CD4-positive, alpha-beta T cell treated with Interleukin-4 for 4 hours (primary cell): ENCODE measurements around the gene C21orf58.
"Not testable (repeated sequence)": the region's sequence is repeated elsewhere in the genome, so short reads cannot be mapped to it uniquely, and the experiment has no call there.

ENCODE experiments used
- DNase-seq: peaks from one replicate; pipeline ENCODE4 v3.0.0-alpha.2; 2020

Gene C21orf58

DNA sequence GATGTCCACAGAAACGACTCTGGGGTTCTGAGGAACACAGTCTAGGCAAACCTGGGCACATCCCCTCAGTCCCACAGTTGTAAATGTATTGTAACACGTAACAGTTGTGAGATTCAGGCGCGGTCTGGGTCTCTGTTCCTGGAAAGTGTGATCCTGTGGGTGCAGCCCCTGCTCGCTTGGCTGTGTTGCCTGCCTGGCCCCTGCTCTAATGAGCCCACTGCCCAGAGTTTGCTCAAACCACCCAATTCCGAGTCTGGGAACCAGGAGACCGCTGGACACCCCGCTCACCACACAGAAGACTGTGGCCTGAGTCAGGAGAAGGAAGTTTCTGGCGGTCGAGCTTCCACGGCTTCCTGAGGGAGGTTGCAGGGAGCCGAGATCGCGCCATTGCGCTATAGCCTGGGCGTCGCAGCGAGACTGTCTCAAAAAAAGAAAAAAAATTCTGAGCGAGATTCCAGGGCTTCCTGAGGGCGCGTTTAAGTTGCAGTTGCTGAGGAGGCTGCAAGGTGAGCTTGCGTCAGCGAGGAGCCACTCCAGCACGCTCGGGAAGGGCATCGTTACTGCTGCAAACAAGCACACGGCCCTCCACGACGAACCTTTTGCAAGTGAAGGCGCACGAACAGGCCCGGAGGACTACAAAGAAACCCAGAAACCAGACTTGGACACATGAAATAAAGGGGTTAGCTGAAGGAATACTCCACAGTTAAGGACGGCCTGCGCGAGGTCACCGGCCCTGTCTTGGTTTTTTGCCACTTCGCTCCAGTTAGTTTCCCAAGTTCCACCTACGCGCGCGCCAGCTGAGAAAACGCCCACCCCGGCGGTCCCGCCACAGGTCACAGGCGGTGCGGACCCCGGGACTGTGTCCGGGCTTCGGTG, 1.1 kb downstream of the C21orf58 start:
- DNase-seq = no peak

DNA sequence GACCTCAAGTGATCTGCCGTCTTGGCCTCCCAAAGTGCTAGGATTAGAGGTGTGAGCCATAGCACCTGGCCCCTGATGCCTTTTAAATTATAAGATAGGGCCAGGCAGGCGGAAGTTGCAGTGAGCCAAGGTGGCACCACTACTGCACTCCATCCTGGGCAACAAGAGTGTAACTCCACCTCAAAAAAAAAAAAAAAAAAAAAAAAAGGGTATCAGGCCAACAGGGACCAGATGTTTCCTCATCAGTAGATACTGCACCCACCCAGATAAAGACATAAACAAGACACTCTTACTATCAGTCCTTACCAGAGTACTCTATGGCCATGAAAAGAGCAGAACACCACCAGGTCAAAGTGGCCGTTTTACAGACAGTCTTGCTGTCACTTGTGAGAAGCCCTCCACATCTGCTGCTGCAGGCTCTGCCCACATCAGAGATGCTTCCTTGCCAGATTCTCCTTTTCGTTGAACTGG, 3.3 kb downstream of the C21orf58 start:
- no peak for DNase-seq

DNA sequence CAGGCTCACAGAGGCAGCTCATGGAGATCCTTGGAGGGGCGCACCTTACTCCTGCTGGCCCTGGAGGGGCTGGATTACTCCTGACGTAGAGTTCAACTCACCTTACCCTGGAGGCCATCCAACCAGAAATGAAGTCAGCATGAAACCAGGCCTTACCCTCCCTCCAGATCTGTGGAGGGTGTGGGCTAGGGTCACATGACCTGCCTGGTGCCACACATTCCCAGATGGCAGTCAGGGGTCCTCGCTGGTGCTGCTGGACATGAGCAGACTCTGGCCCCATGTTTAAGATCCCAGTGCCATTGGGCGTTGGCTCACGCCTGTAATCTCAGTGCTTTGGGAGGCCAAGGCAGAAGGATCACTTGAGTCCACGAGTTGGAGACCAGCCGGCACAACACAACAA, 4.5 kb downstream of the C21orf58 start:
- DNase-seq = no peak

DNA sequence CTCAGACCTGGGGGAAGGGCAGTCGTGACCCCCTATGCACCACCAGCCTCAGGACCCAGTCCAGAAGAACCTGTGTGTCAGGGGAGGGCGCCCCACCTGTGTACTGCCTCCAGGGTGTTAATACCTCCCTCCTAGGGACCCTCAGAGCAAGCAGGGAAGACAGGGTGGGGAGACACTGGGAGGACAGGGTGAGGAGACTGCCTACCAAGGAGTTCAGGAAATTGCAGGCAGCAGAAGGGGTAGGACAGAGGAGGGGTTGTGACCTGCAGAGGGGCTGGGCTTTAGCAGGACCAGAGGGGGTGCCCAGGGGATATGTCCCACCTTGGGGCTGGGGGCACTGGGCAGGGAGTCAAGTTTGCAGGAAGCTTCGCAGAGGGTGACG, 5.2 kb downstream of the C21orf58 start:
- no peak for DNase-seq

DNA sequence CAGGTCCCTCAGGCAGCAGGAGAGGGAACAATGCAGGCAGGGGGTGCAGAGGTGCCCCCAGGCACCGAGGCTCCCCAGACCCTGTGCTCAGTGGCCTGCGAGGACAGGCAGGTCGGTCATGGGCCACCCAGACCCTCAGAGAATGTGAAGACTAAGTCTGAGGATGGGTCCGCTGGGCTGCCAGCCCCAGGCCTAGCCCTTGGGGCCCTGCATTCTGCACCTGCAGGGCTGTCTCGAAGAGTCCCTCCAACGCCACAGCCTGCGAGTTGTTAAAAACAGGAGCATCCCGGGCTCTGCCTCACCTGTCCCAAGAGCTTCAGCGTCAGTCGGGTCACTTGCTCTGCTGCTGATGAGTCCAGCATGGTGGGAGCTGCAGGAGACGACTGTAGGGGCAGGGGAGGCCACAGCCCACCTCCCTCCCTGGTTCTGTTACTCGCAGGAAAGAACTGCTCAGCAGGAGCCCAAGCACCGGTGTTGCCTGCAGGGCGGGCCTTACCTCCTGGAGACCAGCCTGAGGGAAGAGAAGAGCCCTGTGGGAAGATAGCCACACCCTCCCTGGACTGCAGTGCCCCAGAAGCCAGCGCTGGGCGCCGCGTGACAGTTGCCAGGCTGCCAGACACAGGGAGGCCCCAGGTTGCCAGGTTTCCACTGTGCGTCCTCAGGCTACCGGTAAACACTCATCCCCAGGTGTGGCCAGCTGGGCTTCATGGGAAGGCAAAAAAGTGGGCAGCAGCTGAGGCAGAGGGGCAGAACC, 5.8 kb downstream of the C21orf58 start:
- DNase-seq = no peak

DNA sequence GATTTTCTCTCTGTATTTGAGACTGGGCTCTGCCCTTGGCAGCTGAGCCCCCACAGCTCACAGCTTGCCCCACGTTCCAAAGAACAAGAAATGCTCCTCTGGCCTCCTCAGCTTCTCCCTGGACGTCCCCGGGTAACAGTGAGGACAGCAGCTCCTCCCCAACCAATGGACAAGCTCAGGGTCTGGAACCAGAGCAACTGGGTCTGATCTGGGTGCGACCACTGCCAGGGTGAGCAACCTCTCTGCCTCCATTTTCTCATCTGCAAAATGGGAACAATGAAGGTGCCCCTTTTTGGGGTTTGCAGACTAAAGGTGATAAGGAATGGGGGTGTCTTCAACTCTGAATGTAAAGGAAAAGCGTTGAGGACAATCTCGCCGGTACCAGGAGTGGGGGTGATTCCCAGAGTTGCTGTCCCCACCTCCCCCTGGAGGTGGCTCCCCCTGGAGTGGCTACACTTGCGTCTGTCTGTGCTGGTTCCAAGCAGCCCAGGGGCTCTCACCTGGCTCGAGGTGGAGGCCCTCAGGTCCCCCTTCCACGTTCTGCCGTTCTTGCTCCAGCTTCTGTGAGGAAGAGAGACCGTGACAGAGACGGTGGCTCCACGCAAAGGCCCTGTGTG, 6.9 kb downstream of the C21orf58 start:
- DNase-seq = no peak

DNA sequence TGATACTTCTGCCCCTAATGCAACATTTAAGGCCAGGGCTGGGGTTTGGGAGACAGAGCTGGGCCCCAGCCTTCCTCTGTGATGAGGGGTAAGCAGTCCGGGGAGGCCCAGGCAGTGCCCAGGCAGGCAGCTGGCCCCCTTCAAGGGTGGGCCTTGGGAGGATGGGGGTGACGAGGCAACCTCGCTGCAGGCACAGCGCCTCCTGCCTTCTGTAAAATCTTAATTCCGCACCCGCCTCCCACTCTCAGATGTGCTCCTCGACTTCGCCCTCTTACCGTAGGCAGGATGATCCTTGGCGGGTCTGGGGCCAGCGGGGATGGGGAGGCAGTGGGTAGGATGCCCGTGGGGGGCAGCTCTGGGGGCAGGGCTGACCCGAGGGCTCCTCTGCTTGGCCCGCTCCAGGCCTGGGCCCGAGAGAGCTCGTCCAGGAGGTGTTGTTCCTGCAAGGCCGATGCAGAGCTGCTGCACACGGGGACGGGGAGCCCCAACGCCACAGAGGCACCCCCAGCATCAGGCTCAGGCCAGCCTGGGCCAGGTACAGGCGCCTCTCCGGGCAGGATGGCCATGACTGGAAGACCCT, 9.1 kb downstream of the C21orf58 start:
- no peak for DNase-seq

DNA sequence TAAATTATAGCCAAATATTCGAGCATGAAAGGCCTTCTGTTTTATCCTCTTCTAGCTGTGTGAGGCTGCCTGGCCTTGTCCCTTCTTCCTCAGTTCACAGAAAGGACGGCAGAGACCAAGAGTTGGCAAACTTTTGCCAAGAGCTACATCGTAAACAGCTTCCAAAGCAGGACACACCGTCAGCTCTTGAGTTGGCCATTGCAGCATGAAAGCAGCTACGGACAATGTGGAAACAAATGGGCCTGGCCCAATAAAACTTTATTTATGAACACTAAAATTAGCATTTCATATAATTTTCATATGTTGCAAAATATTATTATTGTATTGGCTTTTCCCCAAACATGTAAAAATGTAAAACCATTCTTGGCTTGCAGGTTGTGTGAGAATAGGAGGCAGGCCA, 10.7 kb downstream of the C21orf58 start:
- DNase-seq = no peak

DNA sequence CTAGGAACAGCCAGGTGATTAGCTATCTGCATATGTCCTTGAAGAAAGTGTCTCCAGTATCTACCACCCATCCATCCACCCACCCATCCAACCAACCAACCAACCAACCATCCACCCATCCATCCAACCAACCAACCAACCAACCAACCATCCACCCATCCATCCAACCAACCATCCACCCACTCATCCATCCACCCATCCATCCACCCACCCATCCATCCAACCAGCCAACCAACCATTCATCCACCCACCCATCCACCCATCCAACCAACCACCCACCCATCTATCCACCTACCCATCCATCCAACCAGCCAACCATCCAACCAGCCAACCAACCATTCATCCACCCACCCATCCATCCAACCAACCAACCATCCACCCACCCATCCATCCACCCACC, 12.1 kb downstream of the C21orf58 start:
- no peak for DNase-seq

DNA sequence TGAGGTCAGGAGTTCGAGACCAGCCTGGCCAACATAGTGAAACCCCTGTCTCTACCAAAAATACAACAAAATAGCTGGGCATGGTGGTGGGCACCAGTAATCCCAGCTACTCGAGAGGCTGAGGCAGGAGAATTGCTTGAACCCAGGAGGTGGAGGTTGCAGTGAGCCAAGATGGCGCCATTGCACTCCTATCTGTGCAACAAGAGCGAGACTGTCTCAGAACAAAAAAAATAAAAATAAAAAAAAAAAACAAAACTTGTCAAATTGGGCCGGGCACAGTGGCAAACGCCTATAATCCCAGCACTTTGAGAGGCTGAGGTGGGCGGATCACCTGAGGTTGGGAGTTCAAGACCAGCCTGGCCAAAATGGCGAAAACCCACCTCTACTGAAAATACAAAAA, 13.4 kb downstream of the C21orf58 start:
- DNase-seq = not testable (repeated sequence)

DNA sequence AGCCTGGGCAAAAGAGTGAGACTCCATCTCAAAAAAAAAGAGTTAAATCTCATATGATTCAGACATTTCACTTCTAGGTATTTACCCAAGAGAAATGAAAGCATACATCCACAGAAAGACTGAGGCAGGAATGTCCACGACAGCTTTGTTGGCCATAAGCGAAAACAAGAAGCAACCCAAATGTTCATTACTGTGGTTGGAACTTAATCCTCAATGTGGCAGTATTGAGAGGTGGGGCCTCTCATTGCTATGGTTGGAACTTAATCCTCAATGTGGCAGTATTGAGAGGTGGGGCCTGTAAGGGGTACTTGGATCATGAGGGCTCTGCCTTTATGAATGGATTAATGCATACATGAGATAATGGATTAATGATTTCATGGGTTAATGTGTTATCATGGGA, 15.2 kb downstream of the C21orf58 start:
- DNase-seq = no peak

DNA sequence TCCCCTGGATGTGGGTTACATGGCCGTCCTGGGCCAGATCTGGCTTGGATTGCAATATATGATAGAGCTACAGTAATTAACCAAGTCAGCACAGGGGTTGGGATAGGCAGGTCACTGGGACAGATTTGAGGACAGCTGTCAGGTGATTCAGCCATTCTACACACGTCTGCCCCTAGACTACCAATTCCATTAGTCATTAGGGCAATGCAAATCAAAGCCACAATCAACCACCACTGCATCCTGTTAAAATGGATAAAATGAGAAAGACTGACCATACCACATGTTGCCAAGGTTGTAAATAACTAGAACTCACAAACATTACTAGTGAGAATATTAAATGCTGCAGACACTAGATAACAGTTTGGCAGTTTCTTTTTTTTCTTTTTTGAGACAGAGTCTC, 16.0 kb downstream of the C21orf58 start:
- DNase-seq = no peak

DNA sequence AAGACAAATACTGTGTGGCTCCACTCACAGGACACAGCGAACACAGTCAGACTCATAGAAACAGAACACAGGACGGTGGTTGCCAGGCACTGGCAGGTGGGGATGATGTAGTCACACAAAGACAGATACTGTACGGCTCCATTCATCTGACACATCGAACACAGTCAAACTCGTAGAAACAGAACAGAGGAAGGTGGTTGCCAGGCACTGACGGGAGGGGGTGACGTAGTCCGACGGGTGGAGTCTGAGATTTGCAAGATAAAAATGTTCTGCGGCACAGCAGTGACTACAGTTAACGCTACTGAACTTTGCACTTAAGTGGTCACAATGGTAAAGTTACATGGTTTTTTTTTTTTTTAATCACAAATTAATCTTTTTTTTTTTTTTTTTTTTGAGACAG, 18.7 kb downstream of the C21orf58 start:
- no peak for DNase-seq

DNA sequence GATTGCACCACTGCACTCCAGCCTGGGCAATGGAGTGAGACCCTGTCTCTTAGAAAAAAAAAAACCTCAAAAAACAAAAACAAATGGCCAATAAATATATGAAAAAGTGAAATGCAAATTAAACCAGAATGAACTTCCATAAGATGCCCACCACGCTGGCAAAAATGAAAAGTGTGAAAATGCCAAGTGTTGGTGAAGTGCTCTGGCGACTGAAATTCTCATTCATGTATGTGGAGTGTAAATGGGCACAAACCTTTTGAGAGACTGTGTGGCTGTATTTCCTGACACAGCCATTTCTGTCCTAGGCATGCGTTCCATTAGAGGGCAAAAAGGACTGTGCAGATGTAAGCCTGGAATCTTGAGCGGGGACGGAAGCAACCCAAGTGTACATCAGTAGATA, 19.2 kb downstream of the C21orf58 start:
- no peak for DNase-seq

DNA sequence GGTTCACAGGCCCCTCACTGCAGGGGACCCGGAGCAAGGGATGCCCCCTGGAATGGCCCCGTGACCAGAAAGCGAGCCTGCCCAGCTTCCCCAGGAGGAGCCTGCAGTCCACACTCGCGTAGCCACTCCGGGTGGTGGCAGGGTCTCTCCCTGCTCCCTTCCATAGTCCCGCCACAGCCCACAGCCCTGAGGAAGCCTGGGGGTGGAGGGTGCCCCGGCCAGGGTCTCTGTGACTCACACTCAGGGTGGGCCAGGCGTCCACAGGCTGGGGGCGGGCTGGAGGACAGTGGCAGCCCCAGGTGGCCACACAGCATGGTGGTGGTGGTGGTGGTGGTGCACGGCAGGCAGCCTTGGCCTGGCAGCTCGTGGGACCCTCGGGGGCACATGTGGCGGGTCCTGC, 21.9 kb downstream of the C21orf58 start:
- no peak for DNase-seq

DNA sequence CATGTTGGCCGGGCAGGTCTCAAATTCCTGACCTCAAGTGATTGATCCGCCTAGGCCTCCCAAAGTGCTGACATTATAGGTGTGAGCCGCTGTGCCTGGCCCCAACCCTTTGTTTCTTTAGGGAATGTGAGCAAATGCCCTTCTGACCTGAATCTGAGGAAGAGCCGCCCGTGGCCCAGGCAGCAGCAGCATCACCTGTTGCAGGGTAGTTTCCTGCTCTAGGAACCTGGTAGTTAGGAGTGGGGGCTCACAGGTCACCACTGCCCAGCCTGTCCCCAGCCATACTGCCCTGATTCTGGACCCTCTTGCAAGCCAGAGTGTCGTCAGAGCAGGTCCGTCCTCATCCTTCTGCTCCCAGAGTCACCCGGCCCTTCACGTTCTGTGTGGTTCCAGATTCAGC, 24.5 kb downstream of the C21orf58 start:
- DNase-seq = no peak

DNA sequence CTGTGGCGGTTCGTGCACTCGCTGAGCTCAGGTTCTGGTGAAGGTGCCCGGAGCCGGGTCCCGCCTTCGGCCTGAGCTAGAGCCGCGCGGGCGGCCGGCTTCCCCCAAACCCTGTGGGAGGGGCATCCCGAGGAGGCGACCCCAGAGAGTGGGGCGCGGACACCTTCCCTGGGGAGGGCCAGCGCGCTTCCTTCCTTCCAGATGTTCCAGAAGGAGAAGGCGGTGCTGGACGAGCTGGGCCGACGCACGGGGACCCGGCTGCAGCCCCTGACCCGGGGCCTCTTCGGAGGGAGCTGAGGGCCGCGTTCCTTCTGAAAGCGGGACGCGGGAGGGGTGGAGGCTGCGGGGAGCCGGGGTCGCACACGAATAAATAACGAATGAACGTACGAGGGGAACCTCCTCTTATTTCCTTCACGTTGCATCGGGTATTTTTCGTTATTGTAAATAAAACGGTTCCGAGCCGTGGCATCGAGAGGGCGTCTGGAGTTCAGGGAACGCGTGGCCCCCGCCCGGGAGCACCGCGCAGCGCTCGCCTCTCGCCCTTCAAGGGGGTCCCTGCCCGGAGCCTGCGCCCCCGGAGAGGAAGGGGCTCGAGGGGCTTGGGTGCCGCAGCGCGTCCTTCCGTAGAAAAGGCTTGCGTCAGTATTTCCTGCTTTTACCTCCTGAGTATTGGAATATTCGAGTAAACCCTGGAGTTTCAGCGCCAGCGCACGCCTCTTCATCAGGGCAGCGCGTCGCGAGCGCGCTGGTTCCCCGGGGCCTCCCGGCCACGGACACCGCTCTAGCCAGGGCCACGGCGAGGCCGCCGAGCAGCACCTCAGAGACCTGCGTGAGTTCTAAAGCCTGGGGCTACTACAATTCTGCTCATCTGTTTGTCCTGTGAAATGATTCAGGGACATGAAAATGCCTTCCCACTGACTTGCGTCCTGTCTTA, 26.1 kb downstream of the C21orf58 start:
- DNase-seq = no peak

DNA sequence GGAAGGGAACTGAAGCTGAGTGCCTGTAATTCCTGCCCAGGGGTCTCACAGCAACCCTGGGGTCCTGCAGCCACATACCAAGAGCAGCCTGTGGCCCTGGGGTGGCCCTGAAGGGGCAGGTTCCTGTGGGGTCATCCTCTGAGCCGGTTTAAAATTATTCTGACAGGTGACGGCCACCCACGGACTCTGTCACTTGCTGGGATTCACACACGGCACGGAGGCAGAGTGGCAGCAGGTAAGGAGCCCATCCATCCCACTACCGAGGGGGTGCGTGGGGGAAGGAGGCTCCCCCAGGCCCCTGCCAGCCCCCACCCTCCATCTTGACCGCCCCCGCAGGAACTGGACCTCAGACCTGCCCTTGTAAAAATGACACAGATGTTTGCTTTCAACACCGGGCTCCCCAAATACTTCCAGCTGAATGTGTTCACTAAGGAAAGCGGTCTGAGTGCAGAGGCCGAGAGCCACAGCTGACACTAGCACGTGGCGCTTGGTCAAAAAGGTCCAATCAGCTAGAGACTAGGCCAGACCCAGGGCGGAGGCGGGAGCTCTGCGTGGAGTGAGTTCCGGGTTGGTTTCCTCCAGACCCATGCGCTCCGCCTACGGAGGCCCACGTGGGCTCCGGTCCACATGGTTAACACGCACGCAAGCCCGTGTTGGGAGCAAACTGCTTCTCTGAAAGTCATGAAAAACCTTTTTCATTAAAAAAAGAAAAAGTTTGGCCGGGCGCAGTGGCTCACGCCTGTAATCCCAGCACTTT, 27.5 kb downstream of the C21orf58 start:
- peak; percentile 23 for DNase-seq

DNA sequence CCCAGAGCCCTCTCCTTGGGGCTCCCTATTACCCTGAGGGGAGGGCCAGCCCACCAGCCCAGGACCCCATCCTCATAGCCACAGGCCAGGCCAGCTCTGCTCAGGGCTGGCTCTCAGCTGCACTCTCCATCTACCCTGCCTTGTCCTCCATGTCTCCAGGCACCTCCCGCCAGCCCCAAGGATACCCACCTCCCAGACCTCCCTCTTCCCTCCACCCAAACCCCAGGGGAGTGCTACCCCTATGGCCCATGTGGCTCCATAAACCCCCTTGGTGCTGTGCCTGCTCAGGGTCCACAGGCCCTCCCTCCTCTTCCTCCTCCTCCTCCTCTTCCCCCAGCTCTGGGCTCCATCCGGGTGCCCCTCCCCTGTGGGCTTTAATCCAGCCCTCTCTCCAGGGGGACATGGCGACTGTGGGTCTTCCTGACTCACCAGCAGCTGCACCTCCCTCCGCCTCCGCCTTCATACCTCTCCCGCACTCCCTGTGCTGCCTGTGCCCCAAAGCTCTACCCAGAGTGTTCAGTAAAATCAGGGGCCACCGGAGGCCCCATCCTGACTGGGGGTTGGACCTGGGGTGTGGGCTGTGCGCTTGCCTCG, 28.4 kb downstream of the C21orf58 start:
- no peak for DNase-seq

DNA sequence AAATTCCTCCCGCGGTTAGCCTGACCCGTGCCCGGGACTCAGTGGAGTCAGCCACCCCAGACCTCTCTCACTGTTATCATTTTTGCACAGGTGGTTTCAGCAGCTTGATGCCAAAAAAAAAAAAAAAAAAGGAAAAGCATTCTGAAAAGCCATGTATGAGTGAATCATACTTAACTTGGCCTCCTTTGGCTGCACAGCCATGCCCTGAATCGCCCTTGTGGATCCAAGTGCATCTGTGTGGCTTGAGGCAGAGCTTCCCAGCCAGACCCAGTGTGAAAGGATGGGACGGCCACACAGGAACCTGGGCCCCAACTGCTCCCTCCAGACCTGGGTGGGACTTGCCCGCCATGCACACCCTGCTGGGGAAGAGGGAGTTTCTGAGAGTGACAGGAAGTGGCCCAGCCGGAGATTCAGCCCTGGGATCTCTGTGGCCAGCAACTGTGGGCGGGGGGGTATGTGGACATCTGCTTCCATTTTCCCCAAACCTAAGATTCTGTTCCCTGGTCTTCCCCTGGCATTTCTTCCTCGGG, 29.0 kb downstream of the C21orf58 start:
- DNase-seq = no peak

DNA sequence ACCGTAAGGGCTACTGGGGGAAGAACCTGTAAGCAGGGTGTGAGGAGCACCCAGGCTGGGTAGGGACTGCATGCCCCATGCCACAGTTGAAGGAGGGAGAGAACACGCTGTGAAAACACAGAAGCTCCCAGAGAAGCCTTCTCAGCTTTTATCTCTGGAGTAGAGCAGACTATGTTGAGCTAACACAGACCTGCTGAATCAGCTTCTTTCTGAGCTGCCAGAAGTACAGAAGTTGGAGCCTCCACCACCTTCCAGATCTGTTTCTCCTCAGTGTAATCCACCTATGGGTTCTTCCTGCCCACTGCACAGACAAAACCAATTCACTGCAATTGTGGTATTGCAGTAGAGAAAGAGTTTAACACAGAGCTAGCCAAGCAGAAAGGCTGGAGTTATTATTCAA, 32.1 kb downstream of the C21orf58 start:
- DNase-seq = no peak
